GM18907 (cell line): ENCODE measurements around the gene GALK2.
"Not testable (repeated sequence)": the region's sequence is repeated elsewhere in the genome, so short reads cannot be mapped to it uniquely, and the experiment has no call there.

Source experiments
- ATAC-seq: cut with Tn5 transposase; IDR thresholded peaks from one replicate; pipeline ENCODE4 v1.9.1; 2021; ENCODE audit warnings: mild to moderate bottlenecking, moderate library complexity; ENCODE audit not compliant: unreplicated experiment

Gene GALK2

DNA sequence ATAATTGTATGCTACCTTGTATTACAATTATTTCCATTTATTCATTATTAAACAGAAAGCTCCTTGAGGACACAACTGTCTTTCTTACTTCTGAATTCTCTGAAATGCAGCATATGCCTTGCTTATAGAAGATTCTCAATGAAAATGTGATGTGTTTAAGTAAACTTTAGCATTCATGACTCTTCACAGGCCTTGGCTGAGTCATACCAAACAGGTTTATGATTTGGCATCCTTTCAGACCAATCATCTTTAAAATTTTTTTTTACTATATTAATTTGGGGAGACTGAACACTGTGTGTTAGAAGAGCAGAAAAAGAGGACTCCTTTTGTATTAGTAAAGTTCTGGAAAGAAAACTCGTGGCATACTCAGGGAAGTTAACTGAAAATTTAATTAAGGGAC is 6.4 kb upstream of the GALK2 start:
- no peak for ATAC-seq

DNA sequence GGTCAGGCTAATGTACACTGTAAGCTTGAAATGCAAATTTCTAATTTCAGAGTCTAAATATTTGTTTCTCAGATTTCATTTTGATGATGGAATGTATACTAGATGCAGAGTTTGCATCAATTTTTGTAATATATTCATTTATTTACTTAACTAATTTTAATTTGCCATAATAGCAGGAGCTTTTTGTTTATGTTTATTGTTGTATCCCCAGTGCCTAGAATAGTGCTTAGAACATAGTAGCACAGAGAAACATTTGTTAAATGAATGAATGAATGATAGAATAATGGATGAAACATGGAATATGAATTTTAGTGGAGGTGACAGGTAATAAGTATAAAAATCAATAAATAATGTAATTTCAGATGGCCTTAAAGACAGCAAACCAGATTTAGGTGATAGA is 5.2 kb upstream of the GALK2 start:
- ATAC-seq = no peak

DNA sequence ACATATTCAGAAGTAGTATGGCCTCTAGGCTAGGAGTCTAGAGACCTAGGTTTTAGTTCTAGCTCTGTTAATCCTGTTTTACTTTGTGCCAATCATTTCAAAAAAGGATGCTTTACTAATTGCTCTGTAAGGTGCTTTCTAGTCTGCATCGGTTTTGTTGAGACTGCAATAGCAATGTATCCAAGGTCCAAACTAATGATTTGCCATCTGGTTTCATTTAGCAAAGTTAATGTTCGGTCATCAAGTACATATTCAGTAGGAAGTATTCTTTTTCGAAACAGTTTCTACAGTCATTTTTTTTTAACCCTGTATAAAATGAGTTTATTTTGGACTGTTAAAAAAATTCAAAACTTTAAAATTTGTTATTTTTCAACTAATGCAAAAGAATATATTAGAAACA is 2.0 kb upstream of the GALK2 start:
- no peak for ATAC-seq

DNA sequence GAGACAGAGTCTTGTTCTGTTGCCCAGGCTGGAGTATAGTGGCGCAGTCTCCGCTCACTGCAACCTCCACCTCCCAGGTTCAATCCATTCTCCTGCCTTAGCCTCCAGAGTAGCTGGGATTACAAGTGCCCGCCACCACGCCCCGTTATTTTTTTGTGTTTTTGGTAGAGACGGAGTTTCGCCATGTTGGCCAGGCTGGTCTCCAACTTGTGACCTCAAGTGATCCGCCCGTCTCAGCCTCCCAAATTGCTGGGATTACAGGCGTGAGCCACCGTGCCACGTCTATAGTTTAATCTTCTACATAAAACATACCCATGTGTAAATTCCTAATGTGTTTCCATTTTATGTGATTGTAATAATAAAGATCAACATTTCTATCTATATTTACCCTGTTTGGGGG is 1.7 kb downstream of the GALK2 start:
- ATAC-seq = no peak

DNA sequence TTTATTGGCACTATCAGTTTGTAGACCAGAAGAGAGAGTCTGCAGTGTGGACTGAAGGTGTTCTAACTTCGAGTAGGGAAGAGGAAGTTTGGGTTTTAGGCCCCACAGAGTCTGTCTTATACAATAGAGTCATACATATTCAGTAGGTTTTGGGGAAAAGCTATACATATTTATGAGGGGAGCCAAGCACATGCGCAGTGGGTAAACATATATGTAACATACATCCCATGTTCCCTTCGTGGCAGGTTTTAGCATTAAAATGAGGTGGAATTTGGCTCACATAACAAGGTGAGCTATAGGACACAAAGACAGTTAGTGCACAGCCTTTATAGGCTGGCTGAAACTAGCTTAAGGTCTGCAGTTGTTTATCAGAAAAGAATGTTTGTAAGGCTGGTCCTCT is 4.9 kb downstream of the GALK2 start:
- no peak for ATAC-seq

DNA sequence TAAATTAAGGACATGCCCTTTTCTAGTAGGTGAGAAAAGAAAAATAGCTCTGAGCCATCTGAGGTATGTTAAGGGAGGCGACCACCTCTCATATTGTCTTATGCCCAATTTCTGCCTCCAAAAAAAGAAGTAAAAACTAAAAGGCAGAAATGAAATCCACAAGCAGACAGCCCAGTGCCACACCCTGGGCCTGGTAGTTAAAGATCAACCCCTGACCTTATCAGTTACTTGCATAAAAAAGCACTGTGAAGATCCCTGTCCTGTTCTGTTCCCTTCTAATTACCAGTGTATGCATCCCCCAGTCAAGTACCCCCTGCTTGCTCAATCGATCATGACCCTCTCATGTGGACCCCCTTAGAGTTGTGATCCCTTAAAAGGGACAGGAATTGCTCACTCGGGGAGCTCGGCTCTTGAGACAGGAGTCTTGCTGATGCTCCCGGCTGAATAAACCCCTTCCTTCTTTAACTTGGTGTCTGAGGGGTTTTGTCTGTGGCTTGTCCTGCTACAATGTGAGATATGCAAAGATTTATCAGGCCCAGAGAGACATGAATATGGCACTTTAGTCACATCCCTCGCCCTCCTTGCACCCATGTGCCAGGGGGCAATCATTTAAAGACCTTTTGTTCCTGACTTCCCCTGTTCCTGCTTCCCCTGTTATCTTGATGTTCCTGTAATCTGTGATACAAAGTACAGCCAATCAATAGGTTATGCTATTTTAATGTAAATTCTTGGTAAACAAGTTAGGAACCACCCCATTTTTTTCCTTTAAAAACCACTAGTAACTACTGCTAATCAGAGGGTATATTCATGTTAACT is 5.7 kb downstream of the GALK2 start:
- ATAC-seq = not testable (repeated sequence)

DNA sequence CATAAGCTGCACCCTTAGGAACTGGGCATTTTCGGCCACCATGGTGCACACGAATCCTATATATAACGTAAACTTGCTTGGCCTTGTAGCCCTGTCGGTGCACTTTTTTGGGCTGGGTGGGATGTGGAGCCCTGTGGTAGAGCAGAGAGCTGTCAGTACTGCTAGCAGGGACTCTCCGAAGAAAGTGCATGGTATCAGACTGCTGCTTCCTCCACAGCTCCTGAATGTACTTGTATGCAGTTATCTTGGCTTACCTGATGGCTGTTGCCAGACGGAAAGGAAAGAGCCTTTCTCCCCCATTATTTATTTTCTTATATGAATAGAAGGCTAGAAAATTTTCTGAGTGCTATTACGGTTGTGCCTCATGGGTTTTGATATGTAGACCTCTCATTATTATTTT is 8.4 kb downstream of the GALK2 start:
- no peak for ATAC-seq

DNA sequence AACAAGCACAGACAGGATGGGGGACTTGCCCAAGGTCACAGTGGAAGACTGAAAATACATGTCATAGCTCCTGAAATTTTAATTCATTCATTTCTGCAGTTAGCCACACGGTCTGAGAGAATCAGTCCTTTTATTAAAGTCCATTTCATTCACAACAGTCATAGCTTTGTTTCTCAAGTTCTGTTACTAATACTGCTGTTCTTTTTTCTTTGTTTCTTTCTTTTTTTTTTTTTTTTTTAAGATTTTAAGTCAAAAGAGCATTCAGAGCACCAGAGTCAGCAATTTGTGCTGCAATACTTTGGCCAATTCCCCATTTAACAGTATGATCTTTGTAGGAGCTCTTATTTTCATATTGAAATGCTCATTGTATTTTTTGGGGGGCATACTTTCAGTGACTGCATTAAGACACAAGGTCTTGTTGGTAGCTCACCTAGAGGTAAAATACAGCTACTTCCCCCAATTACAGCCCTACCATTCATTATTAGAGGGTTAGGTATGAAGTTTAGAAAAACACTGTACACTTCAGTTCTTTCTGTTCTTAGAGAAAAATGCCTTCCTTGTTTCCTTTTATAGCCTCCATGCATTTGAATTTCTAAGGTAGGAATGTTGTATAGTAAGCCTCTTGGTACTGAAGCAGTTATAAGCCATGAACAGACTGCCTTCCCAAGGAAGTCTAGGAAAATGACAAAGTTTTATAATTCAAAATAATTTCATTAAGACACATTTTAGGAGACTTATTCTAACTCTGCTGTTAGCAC is 9.6 kb downstream of the GALK2 start:
- no peak for ATAC-seq

DNA sequence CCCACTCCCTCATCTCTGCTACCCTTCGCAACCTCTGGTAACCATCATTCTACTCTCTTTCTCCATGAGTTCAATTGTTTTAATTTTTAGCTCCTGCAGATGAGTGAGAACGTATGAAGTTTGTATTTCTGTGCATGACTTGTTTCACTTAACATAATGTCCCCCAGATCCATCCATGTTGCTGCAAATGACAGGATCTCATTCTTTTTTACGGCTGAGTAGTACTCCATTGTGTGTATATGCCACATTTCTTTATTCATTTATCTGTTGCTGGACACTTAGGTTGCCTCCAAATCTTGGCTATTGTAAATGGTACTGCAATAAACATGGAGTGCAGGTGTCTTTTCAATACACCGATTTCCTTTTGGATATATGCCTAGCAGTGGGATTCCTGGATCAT is 12.1 kb downstream of the GALK2 start:
- ATAC-seq = no peak

DNA sequence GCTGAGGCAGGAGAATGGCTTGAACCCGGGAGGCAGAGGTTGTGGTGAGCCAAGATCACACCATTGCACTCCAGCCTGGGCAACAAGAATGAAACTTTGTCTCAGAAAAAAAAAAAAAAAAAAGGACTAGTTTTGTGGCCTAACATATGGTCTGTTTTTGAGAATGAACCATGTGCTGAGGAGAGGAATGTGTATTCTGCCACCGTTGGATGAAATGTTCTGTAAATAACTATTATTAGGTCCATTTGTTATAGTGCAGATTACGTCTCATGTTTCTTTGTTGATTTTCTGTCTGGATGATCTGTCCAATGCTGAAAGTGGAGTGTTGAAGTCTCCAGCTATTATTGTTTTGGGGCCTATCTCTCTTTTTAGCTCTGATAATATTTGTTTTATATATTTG is 13.7 kb downstream of the GALK2 start:
- ATAC-seq = not testable (repeated sequence)

DNA sequence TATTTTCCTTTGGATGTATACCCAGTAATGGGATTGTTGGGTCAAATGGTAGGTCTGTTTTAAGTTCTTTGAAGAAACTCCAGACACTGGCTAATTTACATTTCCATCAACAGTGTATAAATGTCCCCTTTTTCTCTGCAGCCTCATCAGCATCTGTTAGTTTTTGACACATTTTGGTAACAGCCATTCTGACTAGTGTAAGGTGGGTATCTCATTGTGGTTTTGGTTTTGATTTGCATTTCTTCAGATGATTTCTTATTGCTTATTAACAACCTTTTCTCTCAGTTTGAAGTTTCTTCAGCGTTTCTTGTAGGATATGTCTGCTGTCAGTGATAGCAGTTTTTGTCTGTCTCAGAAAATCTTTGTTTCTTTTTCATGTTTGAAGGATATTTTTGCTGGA is 15.4 kb downstream of the GALK2 start:
- ATAC-seq = peak; percentile 83

DNA sequence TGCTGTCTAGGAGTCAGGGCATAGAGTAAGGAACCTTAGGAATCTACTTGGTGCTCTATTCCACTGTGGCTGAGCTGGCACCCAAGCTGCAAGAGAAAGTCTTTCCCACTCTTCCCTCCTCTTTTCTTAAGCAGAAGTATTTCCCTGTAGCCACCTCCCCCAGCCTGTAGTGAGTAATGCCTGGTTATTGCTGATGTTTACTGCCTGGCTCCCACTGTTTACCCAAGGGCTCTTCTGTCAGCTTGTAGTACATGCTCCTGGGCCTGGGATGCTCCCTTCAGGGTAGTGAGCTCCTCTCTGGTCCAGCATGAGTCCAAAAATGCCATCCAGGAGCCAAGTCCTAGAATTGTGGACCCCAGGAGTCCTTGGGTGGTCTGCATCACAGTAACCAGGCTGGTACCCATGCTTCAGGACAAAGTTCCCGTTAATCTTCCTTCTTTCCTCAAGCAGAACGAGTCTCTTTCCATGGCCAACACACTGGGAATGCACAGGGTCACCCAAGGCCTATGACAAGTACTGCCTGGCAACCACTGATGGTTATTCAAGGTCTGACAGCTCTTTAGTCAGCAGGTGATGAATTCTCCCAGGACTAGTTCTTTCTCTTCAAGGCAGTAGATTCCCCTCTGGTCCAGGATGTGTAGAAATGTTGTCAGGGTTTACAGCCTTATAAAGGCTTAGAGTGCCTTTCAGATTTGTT is 17.6 kb downstream of the GALK2 start:
- no peak for ATAC-seq

DNA sequence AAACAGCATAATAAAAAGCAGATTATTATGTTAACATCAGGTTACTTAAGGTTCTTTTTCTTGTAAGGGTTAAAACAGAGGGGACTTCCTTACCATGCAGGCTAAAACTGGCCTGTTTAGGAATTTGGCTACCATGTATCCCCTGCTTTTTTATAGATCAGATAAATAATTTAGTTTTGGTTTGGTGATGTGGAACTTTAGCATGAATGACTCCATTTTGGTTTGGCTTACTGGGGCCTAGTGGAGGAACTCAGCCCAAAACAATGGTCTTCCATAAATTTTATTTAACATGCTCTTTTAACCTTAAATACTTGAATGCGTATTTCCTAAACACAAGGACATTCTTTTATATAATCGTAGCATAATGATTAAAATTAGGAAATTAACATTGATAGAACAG is 18.9 kb downstream of the GALK2 start:
- no peak for ATAC-seq

DNA sequence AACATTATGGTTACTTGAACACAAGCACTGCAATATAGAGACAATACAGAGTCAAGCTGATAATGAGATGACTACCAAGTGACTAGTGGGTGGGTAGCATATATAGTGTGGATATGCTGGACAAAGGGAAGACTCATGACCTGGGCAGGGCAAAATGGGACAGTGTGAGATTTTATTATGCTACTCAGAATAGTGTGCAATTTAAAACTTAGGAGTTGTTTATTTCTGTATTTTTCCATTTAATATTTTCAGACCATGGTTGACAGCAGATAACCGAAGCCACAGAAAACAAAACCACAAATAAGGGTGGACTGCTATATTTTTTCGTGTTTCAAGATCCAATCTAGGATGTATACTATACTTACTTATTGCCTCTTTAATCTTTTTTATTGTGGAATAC is 19.6 kb downstream of the GALK2 start:
- ATAC-seq = no peak

DNA sequence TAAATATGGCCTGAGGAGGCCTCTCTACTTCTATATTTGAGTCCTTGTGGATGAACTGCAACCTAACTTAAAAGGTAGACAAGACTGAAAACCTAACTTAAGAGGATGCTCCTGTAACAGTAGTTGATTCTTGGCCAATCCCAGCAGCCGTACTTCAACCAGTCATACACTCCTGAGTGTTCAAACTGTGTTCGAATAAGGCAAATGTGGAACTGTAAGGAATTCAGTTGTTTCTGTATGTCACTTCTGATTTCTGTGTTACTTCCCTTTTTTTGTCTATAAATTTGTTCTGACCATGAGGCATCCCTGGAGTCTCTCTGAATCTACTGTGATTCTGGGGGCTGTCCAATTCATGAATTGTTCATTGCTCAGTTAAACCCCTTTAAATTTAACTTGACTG is 20.5 kb downstream of the GALK2 start:
- ATAC-seq = no peak

DNA sequence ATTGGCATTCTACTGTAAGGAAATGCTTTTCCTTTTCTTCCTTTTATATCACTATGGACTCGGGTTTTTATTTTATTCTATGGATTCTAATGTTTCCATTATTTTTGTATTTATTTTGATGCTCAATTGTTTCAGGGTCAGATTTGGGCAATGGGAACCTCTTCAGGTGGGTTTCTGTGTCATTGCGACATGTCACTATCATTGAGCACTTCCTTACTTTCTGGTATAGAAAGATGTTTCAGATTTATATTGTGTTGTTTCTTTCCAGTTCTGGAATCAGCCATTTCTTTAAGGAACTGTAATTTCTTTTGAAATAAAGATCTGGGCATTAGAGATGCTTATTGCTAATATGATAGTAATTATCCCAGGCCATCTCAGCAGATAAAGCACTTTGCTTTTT is 21.8 kb downstream of the GALK2 start:
- ATAC-seq = no peak

DNA sequence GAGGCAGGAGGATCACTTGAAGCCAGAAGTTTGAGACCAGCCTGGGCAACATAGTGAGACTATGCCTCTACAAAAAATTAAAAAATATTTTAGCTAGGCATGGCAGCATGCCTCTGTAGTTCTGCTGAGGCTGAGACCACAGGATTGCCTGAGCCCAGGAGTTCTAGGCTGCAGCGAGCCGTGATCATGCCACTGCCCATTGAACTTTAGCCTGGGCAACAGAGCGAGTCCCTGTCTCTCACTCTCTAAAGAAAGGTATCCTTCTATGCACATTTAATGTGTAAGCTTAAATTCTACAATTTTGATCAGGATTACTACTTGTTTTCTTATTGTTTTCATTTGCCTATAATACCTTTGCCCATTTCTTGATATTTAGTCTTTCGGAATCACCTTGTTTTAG is 26.8 kb downstream of the GALK2 start:
- ATAC-seq = no peak

DNA sequence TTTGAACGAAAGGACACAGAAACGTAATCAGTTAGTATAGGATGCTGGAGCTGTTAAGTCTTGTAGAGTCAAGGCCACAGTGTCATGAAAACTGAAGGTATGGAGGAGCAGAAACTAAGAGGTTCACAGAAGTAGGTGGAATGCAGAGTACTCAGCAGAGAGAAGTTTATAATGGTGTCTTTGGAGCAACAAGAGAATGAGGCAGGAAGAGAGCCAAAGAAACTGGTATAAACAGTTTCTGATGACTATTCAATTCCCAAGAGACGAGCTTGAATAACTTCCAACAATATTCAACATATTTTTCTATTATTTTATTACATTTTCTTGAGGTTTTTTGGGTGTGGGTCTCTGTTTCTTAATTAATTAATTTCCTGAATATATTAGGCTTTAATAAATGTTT is 29.6 kb downstream of the GALK2 start:
- ATAC-seq = no peak

DNA sequence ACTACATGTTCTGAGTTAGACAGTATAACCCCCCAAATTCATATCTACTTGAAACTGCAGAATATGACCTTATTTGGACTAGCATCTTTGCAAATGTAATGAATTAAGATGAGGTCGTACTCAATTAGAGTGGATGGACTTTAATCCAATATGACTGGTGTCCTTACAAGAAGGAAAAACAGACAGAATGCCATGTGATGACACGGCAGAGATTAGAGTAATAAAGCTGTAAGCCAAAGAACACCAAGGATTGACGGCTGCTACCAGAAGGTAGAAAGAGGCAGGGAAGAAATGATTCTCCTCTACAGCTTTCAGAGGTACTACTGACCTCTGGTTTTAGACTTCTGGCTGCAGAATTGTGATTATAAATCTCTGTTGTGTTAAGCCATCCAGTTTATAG is 30.3 kb downstream of the GALK2 start:
- ATAC-seq = no peak

DNA sequence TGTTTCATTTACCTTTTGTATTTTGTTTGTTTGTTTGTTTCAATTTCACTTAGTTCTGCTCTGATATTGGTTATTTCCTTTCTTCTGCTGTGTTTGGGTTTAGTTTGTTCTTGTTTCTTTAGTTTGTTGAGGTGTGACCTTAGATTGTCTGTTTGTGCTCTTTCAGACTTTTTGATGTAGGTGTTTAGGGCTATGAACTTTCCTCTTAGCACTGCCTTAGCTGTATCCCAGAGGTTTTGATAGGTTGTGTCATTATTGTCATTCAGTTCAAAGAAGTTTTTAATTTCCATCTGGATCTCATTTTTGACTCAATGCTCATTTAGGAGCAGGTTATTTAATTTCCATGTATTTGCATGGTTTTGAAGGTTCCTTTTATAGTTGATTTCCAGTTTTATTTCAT is 38.1 kb downstream of the GALK2 start:
- ATAC-seq = not testable (repeated sequence)

DNA sequence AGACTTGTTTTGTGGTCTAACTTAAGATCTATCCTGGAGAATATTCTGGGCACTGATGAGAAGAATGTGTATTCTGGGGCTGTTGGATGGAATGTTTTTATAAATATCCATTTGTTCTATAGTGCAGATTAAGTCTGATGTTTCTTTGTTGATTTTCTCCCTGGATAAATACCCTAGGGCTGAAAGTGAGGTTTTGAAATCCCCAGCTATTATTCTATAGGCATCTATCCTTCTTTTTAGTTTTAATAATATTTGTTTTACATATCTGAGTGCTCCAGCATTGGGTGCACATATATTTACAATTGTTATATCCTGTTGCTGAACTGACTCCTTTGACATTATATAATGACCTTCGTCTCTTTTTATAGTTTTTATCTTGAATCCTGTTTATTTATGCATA is 42.9 kb downstream of the GALK2 start:
- no peak for ATAC-seq
